Measurements from ENCODE around the gene SMAD9. TPM values are rescaled to one million over a fixed set of nuclear protein-coding genes. Genes with fewer than 3 reads are reported as not detected.
A peak's percentile ranks its signal among the peaks of the same experiment; 100 is the strongest.

The SMAD9 gene
- total RNA-seq, 1 experiment from 2014 or later, result 0.19 TPM

GRCh38 chr13:36907266-36907665 lies 12.8 kb downstream of the SMAD9 start:
- Histone ChIP-seq H3K36me3 (ENCODE audit: insufficient read depth, low read length) (no peaks in the 10 kb centered on the region), H2AFZ (ENCODE audit: low read length) (no peak overlapping the region), H3K4me3 (ENCODE audit: low read length) (no peak overlapping the region), H3K9me2 (replicated peaks; ENCODE audit: insufficient read depth, low read length) (no peaks in the 10 kb centered on the region), H3K4me1 (ENCODE audit: low read length) (peaks cover 4% of the 10 kb centered on the region; the same call in 1 of the 2 replicates), H3K4me2 (ENCODE audit: low read depth, low read length, poor library complexity, severe bottlenecking) (no peak overlapping the region), H3K27ac (ENCODE audit: low read length) (no peak overlapping the region), H3K9me3 (ENCODE audit: low read length) (no peaks in the 10 kb centered on the region), H3K9ac (ENCODE audit: low read length) (no peak overlapping the region), H4K20me1 (ENCODE audit: insufficient read depth, low read depth, low read length) (no peaks in the 10 kb centered on the region), H3K27me3 (ENCODE audit: low read length) (no peaks in the 10 kb centered on the region), H3K79me2 (ENCODE audit: low read length) (no peaks in the 10 kb centered on the region)
- DNase-seq, result no peak

- Histone ChIP-seq H3K9me2 (replicated peaks; ENCODE audit: insufficient read depth, low read length) (no peaks in the 10 kb centered on the region), H3K27ac (ENCODE audit: low read length) (no peak overlapping the region), H3K36me3 (ENCODE audit: insufficient read depth, low read length) (no peaks in the 10 kb centered on the region), H3K4me3 (ENCODE audit: low read length) (no peak overlapping the region), H2AFZ (ENCODE audit: low read length) (no peak overlapping the region), H3K9me3 (ENCODE audit: low read length) (no peaks in the 10 kb centered on the region), H4K20me1 (ENCODE audit: insufficient read depth, low read depth, low read length) (no peaks in the 10 kb centered on the region), H3K4me1 (ENCODE audit: low read length) (peaks cover 4% of the 10 kb centered on the region; the same call in 1 of the 2 replicates), H3K4me2 (ENCODE audit: low read depth, low read length, poor library complexity, severe bottlenecking) (no peak overlapping the region), H3K9ac (ENCODE audit: low read length) (no peak overlapping the region), H3K27me3 (ENCODE audit: low read length) (no peaks in the 10 kb centered on the region), H3K79me2 (ENCODE audit: low read length) (no peaks in the 10 kb centered on the region)
- DNase-seq, result no peak
These were observed 14.1 kb downstream of the SMAD9 start for GRCh38 chr13:36905944-36906343.

DNA sequence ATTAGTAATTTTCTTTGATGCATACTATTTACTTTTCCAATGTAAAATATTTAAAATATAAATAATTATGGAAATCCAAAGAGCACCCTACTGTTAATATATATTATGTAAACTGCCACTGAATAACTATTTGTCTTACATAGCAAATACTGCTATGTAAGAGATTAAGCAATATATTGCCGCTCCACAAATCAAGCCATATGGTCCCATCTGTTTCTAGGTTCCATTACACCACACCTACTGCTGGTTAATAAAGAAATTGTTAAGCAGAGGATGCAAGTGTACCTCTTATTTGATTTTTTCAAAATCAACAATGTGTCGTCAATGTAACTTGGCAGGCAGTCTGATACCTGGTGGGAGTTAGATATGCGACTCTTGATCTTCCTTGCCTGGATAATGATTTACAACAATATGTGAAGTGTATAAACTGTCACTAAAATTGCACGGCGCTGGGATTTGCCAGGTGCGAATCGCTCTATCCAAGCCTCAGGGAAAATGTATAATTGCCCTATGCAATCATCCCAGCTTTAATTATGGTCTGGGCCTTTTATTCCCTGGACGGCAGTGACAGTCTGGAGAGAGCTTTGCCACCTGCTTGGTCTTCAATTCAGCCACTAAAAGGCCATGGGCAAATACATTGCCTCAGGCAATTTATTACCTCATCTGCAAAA lies 16.0 kb downstream of the SMAD9 start:
- Histone ChIP-seq H3K9me3 (ENCODE audit: low read length) (no peaks in the 10 kb centered on the region), H3K27me3 (ENCODE audit: low read length) (no peaks in the 10 kb centered on the region), H3K4me2 (ENCODE audit: low read depth, low read length, poor library complexity, severe bottlenecking) (no peak overlapping the region), H3K27ac (ENCODE audit: low read length) (no peak overlapping the region), H4K20me1 (ENCODE audit: insufficient read depth, low read depth, low read length) (no peaks in the 10 kb centered on the region), H3K9me2 (replicated peaks; ENCODE audit: insufficient read depth, low read length) (no peaks in the 10 kb centered on the region), H3K79me2 (ENCODE audit: low read length) (no peaks in the 10 kb centered on the region), H3K9ac (ENCODE audit: low read length) (no peak overlapping the region), H3K4me3 (ENCODE audit: low read length) (no peak overlapping the region), H3K4me1 (ENCODE audit: low read length) (peaks cover 4% of the 10 kb centered on the region; the same call in 1 of the 2 replicates), H2AFZ (ENCODE audit: low read length) (no peak overlapping the region), H3K36me3 (ENCODE audit: insufficient read depth, low read length) (no peaks in the 10 kb centered on the region)
- no peak for DNase-seq

DNA sequence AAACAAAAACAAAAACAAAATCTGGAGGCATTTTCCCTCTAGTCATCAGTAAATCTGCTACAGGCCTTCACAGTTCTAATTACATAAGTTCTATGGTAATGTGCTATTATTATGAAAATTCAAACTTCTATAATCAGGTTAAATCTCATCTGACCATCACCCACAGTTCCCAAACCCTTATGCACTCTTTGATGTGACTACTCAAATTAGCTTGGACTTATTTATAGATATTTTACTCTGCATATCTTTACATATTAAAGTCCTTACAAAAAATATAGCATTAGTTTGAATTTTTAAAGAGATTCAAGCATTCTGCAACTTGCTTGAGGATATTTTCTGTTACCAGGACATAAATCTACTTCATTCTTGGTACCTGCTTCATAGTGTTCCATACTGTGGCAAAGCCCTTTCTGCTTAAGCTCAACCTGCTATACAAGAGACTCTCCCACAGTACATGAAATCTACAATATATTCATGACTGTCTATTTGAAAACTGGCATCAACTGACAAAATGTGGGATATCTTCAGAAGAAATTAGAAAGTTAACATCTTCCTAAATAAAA lies 22.9 kb downstream of the SMAD9 start:
- Histone ChIP-seq H3K4me2 (ENCODE audit: low read depth, low read length, poor library complexity, severe bottlenecking) (no peak overlapping the region), H3K4me1 (ENCODE audit: low read length) (peaks cover 6% of the 10 kb centered on the region)
- no peak for DNase-seq

GRCh38 chr13:36891752-36892151 lies 28.3 kb downstream of the SMAD9 start:
- peaks cover 12% of the 10 kb centered on the region for H3K4me1 ChIP-seq (ENCODE audit: low read length)
- H3K4me2 ChIP-seq (ENCODE audit: low read depth, low read length, poor library complexity, severe bottlenecking), result no peak overlapping the region
- H3K36me3 ChIP-seq (ENCODE audit: insufficient read depth, low read length), result no peaks in the 10 kb centered on the region
- H3K9ac ChIP-seq (ENCODE audit: low read length), result no peak overlapping the region
- no peak overlapping the region for H3K4me3 ChIP-seq (ENCODE audit: low read length)
- no peaks in the 10 kb centered on the region for H3K27me3 ChIP-seq (ENCODE audit: low read length)
- no peak overlapping the region for H3K27ac ChIP-seq (ENCODE audit: low read length)
- H3K9me2 ChIP-seq (replicated peaks; ENCODE audit: insufficient read depth, low read length), result no peaks in the 10 kb centered on the region
- no peaks in the 10 kb centered on the region for H4K20me1 ChIP-seq (ENCODE audit: insufficient read depth, low read depth, low read length)
- no peak overlapping the region for H2AFZ ChIP-seq (ENCODE audit: low read length)
- no peaks in the 10 kb centered on the region for H3K9me3 ChIP-seq (ENCODE audit: low read length)
- H3K79me2 ChIP-seq (ENCODE audit: low read length), result no peaks in the 10 kb centered on the region
- no peak for DNase-seq

More for the DNA sequence above, 22.9 kb downstream of the SMAD9 start:
- no peaks in the 10 kb centered on the region for H3K27me3 ChIP-seq (ENCODE audit: low read length)
- no peaks in the 10 kb centered on the region for H4K20me1 ChIP-seq (ENCODE audit: insufficient read depth, low read depth, low read length)
- H3K27ac ChIP-seq (ENCODE audit: low read length), result no peak overlapping the region
- no peaks in the 10 kb centered on the region for H3K36me3 ChIP-seq (ENCODE audit: insufficient read depth, low read length)
- no peak overlapping the region for H3K4me3 ChIP-seq (ENCODE audit: low read length)
- H3K9me3 ChIP-seq (ENCODE audit: low read length), result no peaks in the 10 kb centered on the region
- no peak overlapping the region for H3K9ac ChIP-seq (ENCODE audit: low read length)
- no peak overlapping the region for H2AFZ ChIP-seq (ENCODE audit: low read length)
- no peaks in the 10 kb centered on the region for H3K9me2 ChIP-seq (replicated peaks; ENCODE audit: insufficient read depth, low read length)
- no peaks in the 10 kb centered on the region for H3K79me2 ChIP-seq (ENCODE audit: low read length)

GRCh38 chr13:36888645-36889044 lies 31.4 kb downstream of the SMAD9 start:
- no peaks in the 10 kb centered on the region for H3K36me3 ChIP-seq (ENCODE audit: insufficient read depth, low read length)
- no peak for DNase-seq
- H3K4me3 ChIP-seq (ENCODE audit: low read length), result no peak overlapping the region
- no peaks in the 10 kb centered on the region for H3K27me3 ChIP-seq (ENCODE audit: low read length)
- no peak overlapping the region for H3K9ac ChIP-seq (ENCODE audit: low read length)
- no peak overlapping the region for H3K27ac ChIP-seq (ENCODE audit: low read length)
- H3K9me3 ChIP-seq (ENCODE audit: low read length), result no peaks in the 10 kb centered on the region
- H3K9me2 ChIP-seq (replicated peaks; ENCODE audit: insufficient read depth, low read length), result no peaks in the 10 kb centered on the region
- no peaks in the 10 kb centered on the region for H4K20me1 ChIP-seq (ENCODE audit: insufficient read depth, low read depth, low read length)
- H3K79me2 ChIP-seq (ENCODE audit: low read length), result no peaks in the 10 kb centered on the region
- H2AFZ ChIP-seq (ENCODE audit: low read length), result no peak overlapping the region
- peaks cover 12% of the 10 kb centered on the region for H3K4me1 ChIP-seq (ENCODE audit: low read length)
- peak overlapping the region; percentile 17 for H3K4me2 ChIP-seq (ENCODE audit: low read depth, low read length, poor library complexity, severe bottlenecking)

GRCh38 chr13:36887758-36888521 lies 32.1 kb downstream of the SMAD9 start:
- H3K9me3 ChIP-seq (ENCODE audit: low read length), result no peaks in the 10 kb centered on the region
- H3K9ac ChIP-seq (ENCODE audit: low read length), result no peak overlapping the region
- H3K27ac ChIP-seq (ENCODE audit: low read length), result no peak overlapping the region
- peak overlapping the region; percentile 17 for H3K4me2 ChIP-seq (ENCODE audit: low read depth, low read length, poor library complexity, severe bottlenecking)
- H3K9me2 ChIP-seq (replicated peaks; ENCODE audit: insufficient read depth, low read length), result no peaks in the 10 kb centered on the region
- no peaks in the 10 kb centered on the region for H3K79me2 ChIP-seq (ENCODE audit: low read length)
- H3K4me1 ChIP-seq (ENCODE audit: low read length), result peaks cover 12% of the 10 kb centered on the region
- no peaks in the 10 kb centered on the region for H3K27me3 ChIP-seq (ENCODE audit: low read length)
- no peaks in the 10 kb centered on the region for H3K36me3 ChIP-seq (ENCODE audit: insufficient read depth, low read length)
- no peak overlapping the region for H2AFZ ChIP-seq (ENCODE audit: low read length)
- peak; percentile 49 for DNase-seq
- no peak overlapping the region for H3K4me3 ChIP-seq (ENCODE audit: low read length)
- no peaks in the 10 kb centered on the region for H4K20me1 ChIP-seq (ENCODE audit: insufficient read depth, low read depth, low read length)

DNA sequence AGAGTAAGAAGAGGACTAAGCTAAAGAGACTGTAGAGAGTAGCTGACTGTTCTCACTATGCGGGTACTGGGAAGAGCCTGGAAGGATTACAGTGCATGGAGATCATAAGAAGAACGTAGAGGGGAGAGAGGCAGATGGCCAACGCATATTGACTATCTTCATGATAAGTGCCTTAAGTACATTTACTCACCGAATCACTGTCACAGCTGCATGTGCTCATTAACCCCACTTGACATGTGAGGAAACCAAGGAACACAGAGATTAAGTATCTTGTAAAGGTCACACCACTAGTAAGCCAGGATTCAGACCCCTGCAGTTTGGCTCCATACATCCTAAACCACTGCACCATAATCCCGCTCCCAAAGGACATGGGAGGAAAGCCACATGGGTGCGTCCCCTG lies 34.1 kb downstream of the SMAD9 start:
- Histone ChIP-seq H3K79me2 (ENCODE audit: low read length) (no peaks in the 10 kb centered on the region), H2AFZ (ENCODE audit: low read length) (no peak overlapping the region), H3K9ac (ENCODE audit: low read length) (no peak overlapping the region), H3K27ac (ENCODE audit: low read length) (no peak overlapping the region), H3K4me2 (ENCODE audit: low read depth, low read length, poor library complexity, severe bottlenecking) (no peak overlapping the region), H3K36me3 (ENCODE audit: insufficient read depth, low read length) (no peaks in the 10 kb centered on the region), H3K9me2 (replicated peaks; ENCODE audit: insufficient read depth, low read length) (no peaks in the 10 kb centered on the region), H3K4me1 (ENCODE audit: low read length) (peaks cover 12% of the 10 kb centered on the region), H3K27me3 (ENCODE audit: low read length) (no peaks in the 10 kb centered on the region), H3K9me3 (ENCODE audit: low read length) (no peaks in the 10 kb centered on the region), H4K20me1 (ENCODE audit: insufficient read depth, low read depth, low read length) (no peaks in the 10 kb centered on the region), H3K4me3 (ENCODE audit: low read length) (no peak overlapping the region)
- DNase-seq, result no peak

Measured in Karpas-422 (cell line).